Measurements from ENCODE around the gene AGMO.
"Not testable (repeated sequence)": the region's sequence is repeated elsewhere in the genome, so short reads cannot be mapped to it uniquely, and the experiment has no call there.

The AGMO gene

DNA sequence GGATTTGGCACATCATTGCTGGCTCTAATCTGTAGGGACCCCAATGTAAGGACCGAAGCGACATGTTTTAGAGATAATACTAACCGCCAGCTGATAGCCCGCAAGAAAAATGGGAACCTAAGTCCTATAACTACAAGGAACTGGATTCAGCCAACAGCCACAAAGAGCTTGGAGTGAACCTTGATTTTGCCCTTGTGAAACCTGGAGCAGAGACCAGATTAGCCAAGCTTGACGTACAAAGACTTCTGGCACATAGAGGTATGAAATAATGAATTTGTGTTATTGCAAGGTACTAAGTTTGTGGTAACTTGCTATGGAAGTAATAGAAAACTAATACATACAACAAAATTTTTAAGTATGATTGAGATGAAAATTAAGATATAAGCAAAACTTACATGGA, 246.9 kb downstream of the AGMO start:
- DNase-seq (ENCODE audit: low spot score), result no peak

GRCh38 chr7:15313361-15313760, 248.5 kb downstream of the AGMO start:
- no peak for DNase-seq (ENCODE audit: low spot score)

GRCh38 chr7:15309872-15310271, 251.9 kb downstream of the AGMO start:
- no peak for DNase-seq (ENCODE audit: low spot score)

- DNase-seq (ENCODE audit: low spot score), result no peak
Observed at GRCh38 chr7:15308821-15309220, 253.0 kb downstream of the AGMO start.

DNA sequence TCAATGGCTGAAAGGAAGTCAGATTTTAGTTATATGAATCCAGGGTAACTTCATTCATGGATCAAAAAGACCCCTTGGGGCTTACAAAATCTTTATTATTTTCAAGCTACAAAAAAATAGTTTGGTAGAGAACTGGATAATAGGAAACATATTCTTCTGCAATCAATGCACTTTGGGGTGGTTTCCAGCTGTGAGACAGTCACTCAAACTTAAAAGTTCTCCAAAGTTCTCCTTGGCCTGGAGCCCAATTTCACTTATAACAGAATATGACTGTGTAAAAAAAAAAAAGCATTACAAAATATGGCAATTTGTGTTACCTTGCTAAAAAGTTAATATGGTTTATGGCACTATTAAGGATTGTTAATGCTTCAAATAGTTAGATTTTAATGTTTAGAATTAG, 255.5 kb downstream of the AGMO start:
- DNase-seq (ENCODE audit: low spot score), result no peak

GRCh38 chr7:15305002-15305600, 256.7 kb downstream of the AGMO start:
- DNase-seq (ENCODE audit: low spot score), result no peak

DNA sequence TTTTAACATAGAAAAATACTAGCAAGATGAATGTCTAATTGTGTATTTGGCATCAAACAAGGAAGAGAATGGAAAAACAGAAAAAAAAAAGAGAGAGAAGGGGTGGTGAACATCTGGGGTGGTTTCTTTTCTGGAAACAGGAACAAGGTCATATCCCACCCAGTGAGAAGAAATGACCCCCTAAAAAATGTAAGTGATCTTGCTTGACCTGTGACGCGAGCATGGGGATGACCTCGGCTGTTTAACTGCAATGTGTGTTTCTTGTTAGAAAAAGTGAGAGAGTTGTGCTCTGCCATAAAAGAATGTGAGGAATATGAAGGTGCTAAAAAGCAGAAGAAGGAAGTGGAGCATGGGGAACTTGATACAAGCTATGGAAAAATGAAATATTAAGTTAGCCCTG, 258.5 kb downstream of the AGMO start:
- DNase-seq (ENCODE audit: low spot score), result no peak

GRCh38 chr7:15300986-15301385, 260.8 kb downstream of the AGMO start:
- DNase-seq (ENCODE audit: low spot score), result not testable (repeated sequence)

DNA sequence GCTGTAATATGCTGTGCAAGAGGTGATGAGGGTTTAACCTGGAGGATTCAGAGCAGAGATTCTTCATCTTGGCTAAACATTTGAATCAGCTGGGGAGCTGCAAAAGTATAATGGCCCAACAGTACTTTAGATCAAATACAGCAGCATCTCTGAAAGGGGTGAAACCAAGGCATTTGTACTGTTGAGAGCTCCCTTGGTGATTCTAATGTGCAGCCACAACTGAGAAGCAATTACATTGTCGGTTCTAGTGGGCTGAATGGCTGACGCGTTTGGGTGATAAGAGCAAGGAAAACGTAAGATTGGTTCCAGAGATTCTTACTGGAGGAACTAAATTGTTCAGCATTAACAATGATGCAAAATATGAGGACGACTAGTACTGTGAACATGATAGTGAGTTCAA, 269.7 kb downstream of the AGMO start:
- no peak for DNase-seq (ENCODE audit: low spot score)

DNA sequence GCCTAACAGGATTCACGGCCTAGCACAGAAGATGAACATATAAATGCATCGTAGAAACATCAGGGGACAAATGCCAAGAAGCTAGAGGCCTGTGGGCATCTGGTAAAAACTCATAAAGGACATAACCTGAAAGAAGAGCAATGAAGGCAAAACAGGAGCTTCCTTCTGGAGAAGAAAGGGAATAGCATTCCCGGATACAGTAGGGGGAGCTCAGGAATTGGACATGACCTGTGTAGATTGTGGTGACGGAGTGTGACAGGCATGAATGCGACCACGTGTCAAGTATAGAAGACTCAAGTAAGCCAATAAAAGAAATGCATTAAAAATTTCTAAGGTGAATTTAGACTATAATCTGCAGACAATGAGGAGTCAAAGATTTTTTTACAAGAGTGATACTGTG, 270.1 kb downstream of the AGMO start:
- DNase-seq (ENCODE audit: low spot score), result no peak

- DNase-seq (ENCODE audit: low spot score), result no peak
Observed at GRCh38 chr7:15288741-15289140, 273.1 kb downstream of the AGMO start.

DNA sequence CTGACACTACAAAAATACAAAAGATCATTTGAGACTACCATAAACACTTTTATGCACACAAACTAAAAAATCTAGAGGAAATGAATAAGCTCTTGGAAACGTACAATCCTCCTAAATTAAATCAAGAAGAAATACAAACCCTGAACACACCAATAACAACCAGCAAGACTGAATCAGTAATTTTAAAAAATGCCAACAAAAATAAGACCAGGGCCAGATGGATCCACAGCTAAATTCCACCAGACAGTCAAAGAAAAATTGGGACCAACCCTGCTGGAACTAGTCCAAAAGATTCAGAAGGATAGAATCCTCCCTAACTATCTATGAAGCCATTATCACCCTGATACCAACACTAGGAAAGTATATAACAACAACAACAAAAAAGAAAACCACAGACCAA, 277.4 kb downstream of the AGMO start:
- no peak for DNase-seq (ENCODE audit: low spot score)

GRCh38 chr7:15280078-15280733, 281.6 kb downstream of the AGMO start:
- DNase-seq (ENCODE audit: low spot score), result no peak

DNA sequence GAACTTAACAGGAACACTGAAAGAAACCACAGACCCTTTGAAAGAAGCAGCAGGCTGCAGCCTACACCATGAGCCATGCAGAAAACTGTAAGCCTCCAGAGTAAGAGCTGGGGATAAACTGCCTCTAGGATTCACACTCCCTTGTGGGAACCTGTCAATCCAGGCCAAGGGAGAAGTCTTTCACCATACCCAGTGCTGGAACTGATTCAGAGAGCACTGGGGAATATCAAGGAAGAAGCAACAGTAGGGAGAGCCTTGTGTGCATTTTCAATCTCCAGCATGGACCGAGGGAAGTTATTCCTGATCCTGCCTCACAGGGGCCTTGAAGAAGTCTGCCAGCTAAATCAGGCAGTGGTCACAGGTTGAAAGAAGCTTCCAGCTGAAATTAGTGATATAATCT, 282.2 kb downstream of the AGMO start:
- DNase-seq (ENCODE audit: low spot score), result no peak

DNA sequence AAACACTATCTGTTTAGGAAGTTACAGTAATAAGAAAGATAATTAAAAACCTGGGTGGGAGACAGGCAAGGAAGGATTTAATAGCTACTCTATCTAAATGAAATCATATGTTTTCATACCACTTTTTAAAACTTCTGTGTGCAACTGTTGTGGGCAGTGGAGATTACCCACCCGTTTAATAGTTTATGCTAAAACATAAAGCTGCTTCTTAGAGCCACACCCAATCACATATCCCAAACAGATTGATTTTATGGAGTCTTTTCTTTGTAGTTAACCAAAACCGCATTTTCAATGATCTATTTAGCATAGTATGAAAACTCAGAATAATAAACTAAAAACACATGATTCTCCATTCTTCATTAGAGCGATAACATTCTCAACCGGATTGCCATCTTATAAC, 304.1 kb downstream of the AGMO start:
- no peak for DNase-seq (ENCODE audit: low spot score)

GRCh38 chr7:15252181-15252580, 309.6 kb downstream of the AGMO start:
- no peak for DNase-seq (ENCODE audit: low spot score)

DNA sequence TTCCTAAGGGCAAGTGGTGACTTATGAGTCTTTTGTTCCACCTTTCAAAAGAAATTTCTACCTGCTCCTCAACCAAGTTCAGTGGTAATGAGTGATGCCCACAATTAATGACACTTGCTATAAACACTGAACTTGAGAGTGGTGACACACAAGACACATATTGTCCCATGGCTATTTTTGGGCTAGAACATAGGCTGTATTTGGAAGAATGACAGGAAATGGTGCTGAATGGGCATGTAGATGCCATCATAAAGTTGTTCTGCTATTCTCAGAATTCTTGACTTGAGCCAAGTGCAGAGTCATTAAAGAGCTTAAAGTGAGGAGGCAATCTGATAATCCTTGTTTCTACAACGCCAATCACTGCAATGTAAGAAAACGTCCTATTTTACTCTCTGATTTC, 313.3 kb downstream of the AGMO start:
- DNase-seq (ENCODE audit: low spot score), result no peak

DNA sequence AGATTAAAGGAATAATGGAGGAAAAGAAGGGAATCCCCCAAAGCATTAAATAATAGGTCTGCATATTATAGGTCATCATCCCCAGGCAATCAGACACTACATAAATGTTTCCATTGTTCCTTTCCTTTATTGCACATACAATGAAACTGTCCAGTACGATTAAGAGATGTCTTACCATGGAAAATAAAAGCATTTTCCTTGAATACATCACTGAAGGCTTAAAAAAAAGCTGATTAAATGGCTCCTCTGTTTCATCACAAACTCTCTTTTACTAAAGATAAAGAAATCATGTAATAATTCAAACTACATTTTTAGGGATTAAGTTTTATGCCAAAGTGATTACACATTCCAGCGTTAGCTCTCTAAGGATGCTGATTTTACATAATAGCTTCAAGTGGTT, 316.0 kb downstream of the AGMO start:
- DNase-seq (ENCODE audit: low spot score), result no peak

DNA sequence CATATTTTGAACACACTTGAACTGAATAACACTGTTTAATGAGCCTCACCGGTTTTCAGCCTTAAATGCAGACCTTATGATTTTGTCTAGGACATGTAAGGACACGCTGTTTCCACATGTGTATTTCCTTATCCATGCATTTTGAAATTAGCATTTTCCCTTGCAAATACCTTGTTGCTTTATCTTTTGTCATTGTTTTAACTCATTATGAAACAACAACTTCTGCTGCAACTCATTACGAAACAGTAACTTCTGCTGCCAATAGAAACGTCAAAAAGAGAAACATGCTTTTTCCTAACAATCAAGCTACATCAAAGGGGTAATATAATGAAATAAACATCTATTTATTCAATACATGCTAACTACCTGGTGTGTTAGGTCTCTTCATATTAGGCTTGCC, 322.0 kb downstream of the AGMO start:
- no peak for DNase-seq (ENCODE audit: low spot score)

- DNase-seq (ENCODE audit: low spot score), result no peak
Observed at GRCh38 chr7:15236952-15237351, 324.9 kb downstream of the AGMO start.

DNA sequence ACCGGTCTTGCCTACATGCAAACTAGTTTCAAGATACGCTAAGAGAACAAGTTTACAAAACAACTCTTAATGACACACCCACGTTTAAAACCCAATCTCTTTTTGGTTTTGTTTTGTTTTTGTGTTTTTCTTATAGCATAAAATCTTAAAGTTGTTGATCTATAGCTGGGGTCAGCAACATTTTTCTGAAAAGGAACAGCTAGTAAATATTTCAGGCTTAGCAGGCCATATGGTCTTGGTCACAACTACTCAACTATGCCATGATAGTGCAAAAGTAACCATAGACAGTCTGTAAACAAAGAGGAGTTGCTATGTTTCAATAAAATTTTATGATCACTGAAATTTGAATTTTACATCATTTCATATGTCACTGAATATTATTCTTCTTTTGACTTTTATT, 327.4 kb downstream of the AGMO start:
- no peak for DNase-seq (ENCODE audit: low spot score)

DNA sequence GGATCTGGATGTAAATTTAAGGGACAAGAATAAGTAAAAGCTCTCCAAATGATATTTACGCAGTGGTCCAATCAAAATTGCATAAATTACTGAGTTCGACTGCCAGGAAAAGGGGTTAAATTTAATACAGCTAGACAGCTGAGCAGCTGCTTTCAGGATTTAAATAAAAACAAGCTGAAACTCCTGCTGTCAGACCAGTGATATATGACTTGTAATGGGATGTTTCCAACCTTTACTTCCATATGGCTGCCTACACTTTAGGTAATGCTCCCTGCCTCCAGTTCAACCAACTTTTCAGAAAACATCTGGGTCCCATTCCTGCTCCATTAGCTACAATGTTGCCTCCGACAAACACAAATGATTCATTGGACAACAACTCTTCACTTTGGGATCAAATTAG, 333.0 kb downstream of the AGMO start:
- DNase-seq (ENCODE audit: low spot score), result no peak

- no peak for DNase-seq (ENCODE audit: low spot score)
Observed at GRCh38 chr7:15225981-15226380, 335.8 kb downstream of the AGMO start.

- DNase-seq (ENCODE audit: low spot score), result no peak
Observed at GRCh38 chr7:15219758-15220157, 342.1 kb downstream of the AGMO start.

All from CD4-positive, alpha-beta T cell treated with Interleukin-2 at 100 ng/mL for 4 hours (primary cell).